GM21737 (cell line): Measurements from ENCODE around the gene ELF4.

Experiments used
- ATAC-seq: cut with Tn5 transposase; IDR thresholded peaks from one replicate; pipeline ENCODE4 v1.9.1; 2021; ENCODE audit warnings: mild to moderate bottlenecking, moderate library complexity; ENCODE audit not compliant: unreplicated experiment

Gene ELF4

DNA sequence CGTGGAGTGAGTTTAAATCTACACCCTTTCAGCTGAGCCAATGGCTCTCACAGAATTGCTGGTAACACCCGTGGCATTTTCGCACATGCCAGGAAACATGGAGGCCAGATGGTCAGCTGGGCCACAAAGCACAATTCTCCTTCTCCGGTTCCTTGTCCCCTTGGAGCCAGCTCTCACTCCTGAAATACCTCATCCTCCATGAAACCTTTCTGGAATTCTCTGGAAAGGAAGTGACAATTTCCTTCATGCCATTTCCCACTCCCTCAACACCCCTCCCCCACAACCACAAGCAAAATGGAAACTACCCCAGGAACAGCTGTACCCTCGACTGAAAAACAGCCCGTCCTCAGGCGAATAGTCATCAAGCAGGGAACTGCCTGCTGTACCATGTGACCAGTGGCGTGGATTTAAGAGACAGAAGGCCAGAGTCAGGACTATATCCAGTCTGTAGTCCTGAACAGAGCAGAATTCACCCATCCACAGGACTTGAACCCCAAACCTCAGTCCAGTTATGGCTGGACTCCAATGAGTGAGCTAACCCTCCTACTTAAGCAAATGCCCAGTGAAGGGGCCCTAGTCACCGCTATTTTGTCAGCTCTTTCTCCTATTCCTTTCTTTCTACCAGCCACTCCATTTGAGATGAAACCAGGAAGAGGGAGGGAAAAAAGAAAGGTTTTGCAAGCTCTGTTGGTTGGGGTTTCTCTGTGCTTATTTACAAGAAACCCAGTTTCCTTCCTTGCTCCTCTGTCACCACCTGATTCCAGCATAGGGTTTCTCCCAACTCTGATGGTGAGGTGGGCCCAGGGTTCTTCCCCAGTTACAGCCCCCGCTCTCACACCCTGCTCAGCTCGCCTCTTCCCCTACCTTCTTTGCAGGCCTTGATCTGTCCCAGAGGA, 24.5 kb downstream of the ELF4 start:
- no peak for ATAC-seq

DNA sequence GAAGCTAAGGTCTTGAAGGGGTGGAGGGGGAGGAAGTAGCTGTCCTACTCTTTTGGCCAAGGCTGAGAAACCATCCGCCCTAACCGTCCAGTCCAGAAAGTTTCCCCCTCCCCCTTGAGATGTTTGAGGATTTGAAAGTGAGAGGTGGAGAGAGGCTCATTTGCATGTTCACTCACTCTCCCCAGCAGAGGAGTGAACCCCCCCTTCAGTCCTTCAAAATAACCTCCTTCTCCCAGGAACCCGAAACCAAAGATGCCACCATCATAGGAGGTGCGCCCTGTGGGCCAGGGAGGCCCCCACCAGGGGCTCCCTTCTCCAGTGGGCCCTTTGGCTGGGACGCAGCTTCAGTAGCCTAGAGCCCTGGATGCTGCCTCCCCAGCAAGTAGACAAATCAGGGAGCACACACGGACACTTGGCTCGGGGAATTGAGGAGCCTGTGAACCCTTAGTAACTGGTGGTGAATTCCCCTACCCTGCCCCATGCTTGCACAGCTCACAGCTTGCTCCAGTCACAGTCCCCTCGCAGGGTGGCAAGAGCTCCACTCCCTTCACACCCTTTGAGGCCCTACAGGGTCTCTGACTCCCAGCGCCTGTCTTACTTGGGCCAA, 25.6 kb downstream of the ELF4 start:
- ATAC-seq, result peak; percentile 40

DNA sequence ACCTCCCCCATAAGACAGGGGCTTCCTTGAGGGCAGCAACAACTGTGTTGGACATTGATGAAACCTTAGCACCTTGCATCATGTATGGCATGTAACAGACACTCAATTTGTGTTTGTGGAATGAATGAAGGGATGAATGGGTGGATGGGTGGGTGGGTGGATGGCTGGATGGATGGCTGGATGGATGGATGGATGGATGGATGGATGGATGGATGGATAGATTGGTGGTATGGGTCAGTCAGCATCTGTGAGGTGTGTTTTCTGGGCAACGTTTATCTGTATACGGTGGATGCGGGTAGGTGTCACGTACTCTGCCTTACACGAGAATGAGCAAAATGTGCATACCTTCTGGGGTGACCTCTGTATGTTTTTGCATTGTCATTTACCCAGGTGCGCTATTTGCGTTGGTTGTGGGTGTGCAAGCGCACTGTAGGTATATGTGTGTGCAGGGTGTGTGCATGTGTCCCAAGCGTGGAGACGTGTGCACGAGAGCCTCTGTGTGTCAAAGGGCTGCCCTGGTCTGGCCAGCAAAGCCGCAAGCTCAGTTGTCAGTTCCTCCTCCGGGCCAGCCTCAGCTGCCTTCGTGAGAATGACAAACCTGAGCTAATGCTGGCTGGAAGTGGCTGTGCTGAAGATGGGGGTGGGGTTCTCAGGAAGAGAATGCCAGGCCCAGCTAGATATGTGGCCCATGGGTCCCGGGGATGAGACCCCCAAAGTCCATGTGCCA, 26.5 kb downstream of the ELF4 start:
- no peak for ATAC-seq

DNA sequence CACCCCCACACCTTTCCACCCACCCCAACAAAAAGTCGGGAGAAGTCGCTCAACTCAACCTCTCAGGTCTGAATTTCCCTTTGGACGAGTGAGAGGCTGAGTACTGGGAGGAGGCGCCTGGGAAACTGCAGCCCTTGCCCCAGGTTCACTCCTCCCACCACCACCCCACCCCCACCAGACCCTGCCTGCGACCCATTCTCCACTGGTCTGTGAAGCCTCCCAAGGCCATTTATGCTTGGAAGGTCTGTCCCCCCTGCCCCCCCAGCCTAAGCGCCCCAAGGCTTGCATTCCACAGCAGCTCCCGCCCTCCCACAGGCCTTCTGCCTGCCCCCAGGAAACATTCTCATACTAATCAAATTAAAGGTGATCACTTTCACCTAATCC, 27.2 kb downstream of the ELF4 start:
- no peak for ATAC-seq

DNA sequence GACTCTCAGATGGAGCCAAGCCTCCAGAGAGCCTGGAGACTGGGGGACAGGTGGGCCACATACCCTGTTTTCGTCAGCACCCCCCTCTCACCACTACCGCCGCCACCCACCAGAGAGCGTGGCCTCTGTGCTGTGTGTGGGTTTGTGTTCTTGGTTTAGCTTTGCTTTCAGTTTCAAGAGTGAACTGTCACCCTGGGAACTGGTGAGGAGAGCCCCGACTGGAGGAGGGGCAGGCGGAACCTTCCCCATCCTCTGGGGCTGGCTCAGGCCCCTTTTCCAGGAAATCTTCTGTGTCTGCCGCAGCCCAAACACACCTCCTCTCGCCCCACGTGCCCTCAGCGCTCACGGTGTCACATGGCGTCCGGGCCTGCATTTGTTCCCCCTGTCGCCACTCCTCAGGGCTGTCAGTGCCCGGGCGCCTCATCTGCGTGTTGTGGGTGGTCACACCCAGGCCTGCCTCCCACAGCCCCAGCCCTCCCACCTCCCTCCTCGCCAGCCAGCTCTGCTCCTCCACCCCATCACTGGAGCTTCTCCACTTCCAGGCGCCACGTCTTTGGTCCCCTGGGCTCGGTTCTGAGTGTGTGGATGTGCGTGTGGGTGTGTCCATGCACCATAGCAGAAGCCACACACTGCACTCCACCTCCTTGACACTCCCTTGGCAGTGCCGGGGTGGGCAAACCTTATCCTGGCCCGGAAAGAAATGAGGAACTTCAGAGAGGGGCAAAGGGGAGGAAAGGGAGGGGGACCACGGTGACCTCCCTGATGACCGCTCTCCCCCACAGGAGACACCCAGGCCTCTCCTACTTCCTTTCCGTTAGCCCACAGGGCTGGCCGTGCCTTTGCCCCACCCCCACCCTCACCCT, 27.8 kb downstream of the ELF4 start:
- peak; percentile 52 for ATAC-seq

DNA sequence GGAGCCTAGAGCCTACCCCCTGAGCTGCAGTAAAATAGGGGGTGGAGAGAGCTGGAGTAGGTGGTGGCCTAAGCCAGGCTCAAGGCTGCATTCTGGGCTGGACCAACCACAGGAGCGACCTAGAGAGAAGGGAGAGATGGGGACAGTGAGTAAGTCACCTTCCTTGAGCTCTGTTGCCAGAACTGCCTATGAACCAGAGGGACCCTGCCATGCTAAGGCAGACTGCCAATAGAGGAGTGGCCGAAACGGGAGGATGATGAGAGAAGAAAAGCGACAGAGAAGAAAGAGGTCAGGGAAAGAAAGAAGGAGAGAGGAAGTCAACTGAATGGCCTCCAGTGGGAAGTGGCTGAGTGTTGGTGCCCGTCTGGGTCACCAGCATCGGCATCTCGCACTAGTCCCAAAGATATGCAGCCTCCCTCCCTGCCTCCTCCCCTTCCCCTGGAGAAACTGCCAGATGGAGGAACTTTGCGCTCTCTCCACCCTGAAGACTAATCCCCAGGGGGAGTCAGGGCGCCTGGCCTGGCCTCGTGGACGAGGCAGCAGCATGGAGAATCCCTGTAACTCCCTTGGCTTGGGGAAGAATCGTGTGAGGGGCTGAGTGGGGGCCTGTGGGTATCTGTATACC, 28.8 kb downstream of the ELF4 start:
- ATAC-seq, result no peak

DNA sequence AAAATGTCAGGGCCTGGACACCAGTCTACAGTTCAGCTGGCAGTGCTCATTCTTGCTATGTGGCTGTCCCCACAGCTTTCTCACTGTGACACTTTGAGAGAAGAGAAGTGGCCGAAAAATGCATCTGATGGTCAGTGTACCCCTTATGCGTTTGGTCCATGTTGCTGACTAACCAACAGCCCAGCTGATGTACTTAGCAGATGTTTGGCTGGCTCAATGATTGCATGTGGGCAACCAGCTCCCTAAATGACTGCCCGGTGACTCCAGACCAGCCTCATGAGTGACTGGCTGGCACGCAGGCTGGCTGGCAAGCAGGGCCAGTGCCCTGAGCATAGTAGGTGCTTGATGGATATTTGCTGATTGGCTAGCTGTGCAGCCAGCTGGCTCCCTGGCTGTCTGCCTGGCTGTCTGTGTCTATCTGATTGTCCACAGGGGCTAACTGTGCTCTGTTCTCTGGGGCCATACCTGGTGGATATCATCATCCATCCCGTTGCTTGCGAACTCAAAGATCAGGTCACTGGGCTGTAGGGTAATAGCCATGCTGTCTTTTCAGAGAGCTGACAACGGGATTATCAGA, 29.4 kb downstream of the ELF4 start:
- ATAC-seq, result no peak

DNA sequence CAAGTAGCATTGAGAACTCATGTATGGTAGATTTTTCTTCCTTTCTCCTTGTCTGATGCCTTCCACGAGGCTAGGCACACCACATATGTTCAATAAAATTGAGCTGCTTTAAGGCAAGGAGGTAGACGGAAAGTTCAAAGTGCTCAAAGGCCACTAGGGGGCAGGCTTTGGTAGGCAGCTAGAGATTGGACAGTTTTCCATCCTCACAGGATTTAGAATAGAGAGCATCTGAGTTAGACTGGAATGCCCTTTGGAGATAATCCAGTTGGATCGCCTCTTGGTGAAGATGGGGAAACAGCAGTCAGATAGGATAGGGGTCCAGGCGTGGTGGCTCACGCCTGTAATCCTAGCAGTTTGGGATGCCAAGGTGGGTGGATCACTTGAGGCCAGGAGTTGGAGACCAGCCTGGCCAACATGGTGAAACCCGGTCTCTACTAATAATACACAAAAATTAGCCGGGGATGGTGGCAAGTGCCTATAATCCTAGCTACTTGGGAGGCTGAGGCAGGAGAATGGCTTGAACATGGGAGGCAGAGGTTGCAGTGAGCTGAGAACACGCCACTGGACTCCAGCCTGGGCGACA, 30.4 kb downstream of the ELF4 start:
- no peak for ATAC-seq

DNA sequence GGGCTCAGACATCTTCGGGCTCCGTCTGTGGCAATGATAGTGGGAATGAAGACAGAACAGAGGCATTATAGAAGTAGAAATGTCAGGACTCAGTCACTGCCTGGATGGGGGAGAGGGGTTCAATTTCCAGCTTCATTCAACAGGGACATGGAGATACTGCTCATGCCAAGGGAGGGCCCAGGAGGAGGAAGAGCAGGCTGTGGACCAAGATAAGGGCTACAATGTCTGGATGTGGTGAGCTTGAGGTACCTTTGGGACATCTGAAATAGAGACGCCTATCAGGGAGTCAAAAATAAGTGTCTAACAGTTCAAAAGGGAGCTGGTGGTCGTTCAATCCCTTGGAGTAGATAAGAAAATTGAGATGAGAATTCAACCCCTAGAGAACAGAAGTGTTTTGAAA, 34.5 kb downstream of the ELF4 start:
- ATAC-seq, result no peak

DNA sequence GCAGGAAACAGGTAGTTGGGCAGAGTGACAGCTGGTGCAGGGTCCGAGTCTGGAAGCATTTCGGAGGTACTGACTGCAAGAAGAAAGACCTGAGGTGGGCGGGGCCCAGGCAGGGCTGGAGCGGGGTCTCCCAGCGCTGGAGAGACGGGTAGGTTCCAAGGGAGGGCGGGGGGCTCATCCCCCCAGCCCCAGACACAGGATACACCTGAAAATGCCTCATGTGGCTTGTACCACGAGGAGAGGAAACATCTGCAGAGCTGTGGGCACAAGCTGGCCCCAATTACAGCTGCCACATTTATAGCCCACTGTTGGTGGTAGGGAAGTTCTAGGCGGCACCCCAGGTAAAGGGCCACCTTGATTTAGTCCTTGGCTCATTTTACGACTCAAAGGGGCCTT, 38.0 kb downstream of the ELF4 start:
- ATAC-seq, result no peak

DNA sequence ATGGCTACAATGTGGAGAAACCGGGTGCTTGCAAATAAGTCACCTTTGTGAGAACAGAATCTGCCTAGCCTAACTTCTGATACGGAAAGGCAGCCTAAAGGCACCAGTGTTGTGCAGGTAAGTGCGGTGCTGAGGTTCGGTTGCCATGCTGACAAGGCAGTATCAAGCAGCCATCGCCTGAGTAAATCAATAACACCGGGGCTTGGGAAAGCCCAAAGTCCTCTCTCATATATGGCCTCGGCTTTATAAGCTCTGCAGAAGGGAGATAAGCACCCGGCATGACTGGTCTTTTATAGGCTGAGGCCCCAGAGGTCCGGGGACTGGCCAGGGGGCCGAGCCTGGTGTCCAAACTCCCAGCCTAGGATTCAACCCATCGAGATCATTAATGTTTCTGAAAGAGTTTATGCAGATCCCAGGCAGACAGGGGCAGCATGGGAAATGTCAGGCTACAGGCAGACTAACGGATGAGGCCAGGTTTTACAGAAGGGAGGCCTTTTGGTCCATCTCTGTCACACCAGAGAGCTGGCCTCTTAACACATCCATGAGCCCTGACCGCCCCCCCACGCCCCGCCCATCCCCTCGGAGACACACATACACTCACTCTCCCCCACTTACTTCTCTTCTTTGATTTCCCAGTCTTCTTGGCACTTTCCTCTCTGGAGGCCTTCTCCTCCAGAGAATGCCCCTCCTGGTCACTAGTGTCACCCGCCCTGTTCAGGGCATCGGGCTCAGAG, 38.5 kb downstream of the ELF4 start:
- ATAC-seq, result no peak

DNA sequence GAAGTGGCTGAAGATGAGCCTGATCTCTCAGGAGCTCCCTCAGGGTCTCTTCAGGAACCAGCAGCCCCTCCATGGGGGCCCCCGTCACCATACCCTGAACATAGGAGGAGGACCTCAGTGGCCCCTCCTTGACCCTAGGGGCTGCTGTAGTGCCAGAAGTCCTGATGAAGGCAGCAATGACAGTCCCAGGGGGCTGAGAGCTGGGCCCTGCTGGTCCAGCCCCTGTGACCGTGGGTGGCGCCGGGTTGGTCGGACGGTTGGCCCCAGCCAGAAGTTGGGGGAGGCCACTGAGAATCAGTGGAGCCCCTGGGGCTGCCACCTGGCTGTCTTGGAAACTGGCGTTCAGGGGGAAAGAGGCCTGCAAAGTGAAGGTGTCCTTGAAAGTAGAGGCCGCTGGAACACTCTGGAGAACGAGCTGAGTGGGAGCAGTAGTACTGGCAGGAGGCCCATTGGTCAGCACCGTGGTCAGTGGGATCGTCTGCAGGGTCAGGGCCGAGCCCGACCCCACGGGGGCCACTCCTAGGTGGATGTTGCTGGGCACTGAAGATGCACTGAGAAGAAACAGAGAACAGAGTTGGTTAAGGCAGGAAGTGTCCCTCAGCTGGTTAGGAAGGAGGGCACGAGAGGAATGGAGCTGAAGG, 43.2 kb downstream of the ELF4 start:
- no peak for ATAC-seq

DNA sequence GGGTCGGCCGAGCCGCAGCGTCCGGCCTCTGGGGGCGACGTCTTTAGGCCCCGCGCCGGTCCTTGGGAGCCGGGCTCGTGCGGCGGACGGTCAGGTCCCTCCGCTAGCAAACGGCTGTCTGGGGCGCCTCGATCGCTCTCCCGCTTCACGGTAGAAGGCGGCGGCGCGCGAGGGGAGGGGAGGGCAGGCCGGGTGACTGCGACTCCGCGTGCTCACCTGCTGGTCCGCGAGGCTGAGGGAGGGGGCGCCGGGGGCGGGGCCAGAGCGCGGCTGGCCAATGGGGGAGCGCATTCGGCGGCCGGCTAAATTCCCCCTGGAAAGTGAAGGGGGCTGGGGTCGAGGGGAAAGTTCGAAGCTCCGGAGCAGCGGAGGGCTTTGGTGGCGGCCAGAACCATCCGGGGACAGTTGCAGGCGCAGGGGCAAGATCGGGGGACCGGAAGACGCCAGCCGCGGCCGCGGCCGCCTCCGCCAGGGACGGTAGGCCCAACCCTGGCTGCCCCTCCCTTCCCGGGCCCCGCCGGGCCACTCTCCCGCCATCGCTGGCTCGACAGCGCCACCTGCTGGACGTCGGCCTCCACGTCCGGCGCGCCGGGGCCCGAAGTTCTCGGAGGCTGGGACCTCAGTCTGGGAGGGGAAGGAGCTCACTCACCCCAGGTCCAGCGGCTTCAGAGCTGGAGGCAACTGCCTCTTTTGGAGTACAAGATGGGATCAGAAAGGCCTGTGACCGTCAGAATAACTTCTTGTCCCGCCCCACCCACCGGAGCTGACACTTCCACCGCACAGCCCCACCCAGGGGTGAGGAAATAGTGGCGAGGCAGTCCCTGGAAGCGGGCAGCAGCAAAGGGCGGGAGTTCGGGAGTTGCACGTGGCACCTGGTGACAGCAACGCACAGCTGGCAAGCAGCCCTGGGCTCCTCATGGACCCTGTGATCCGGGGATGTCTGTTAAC, 49.9 kb downstream of the ELF4 start:
- peak; percentile 89 for ATAC-seq

DNA sequence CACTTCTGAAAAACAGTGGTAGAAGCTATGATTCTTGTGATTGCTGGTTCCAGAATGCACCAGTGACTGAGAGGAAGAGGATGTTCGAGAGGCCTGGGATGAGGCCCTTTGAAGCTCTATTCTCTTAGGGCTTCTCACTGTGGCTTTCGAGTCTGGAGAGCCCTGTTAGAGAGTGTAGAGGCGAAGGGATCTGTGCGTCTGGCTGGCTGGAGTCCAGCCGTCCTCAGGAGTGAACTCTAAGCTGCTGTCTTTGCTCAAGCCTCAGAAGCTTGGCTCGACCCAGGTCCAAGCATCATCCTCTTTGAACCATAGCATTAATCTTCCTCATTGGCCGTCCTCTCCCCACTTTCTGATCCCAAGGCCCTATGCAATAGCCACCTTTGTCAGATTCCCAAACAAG, 51.6 kb downstream of the ELF4 start:
- no peak for ATAC-seq

DNA sequence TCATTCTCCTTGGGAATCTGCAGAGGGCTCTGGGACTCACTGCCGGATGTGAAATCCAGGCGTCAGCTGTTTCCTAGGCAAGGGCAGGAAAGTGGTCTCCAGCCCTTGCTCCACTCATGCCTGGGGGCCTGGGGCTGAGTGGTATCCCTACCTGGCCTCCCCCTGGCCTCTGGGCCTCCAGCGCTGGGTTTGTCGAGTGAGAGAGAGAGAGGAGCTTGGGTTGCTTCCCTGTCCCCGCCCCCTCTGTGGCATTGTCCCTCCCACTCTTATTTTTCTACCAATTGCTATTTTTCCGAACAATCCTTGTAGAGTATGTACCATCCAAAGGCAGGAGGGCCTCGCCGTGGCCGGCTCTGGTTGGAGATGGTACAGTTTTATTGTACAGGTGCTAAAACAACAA, 53.1 kb downstream of the ELF4 start:
- no peak for ATAC-seq

DNA sequence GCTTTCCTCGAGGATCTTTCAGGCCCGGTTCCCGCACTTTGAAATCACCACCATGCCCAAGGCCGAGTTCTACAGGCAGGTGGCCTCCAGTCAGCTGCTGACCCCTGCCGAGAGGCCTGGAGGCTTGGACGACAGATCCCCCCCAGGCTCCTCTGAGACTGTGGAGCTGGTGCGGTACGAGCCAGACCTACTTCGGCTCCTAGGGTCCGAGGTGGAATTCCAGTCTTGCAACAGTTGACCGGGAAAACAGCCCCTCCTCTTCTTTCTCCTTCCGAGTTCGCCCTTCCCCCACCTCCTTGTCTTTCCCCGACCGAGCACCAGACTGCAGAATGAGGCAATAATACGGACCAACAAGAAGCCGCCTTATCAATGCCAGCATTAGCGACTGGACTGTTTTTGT, 54.4 kb downstream of the ELF4 start:
- no peak for ATAC-seq

DNA sequence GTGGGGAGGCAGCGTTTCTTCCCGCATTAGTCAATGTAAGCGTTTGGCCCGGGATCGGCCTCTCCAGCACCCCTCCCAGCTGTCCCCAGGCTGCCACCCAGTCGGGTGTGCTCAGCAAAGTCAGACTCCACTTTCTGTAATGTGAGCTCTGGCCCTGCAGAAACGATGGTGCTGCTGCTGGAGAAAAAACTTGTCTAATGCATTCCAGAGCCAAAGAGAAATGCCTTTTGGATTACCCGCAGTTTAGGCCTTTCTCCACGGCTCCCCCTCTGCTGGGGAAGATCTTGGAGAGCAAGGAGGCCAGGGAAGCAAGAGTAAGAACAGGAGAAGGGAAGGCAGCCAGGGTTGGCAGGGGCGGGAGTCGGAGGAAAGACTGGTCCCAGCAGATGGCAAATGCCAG, 55.2 kb downstream of the ELF4 start:
- no peak for ATAC-seq

DNA sequence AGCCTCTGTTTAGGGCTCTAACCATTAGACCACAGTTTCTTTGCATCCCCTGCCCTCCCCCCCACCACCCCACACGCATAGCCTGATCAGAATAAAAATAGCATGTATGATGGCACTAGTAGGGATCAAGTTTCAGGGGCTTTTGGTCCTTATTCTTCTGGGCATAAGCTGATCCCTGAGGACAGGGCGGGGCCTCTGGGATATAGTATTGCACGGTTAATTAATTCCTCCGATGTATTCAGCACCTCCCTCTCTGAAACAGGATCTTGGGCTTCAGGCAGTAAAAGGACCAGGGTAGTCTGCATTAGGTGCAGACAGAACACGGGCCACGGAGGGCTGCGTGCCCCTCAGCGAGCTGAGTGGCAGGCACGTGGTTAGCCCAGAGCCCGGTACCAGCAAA, 57.1 kb downstream of the ELF4 start:
- no peak for ATAC-seq
